ENCODE results near the gene KCNMB2. TPM values are rescaled to one million over a fixed set of nuclear protein-coding genes. Genes with fewer than 3 reads are reported as not detected.

Gene KCNMB2
- total RNA-seq, 6 donors from 2014 or later = 0.51 to 3.0 (median 1.1) TPM; not detected in 3

GRCh38 chr3:178505832-178506231, 30.4 kb upstream of the KCNMB2 start:
- Histone ChIP-seq H3K9me3 (no peaks in the 10 kb centered on the region), H3K27me3 (no peaks in the 10 kb centered on the region), H3K27ac (no peak overlapping the region), H3K4me1 (no peaks in the 10 kb centered on the region), H3K36me3 (no peaks in the 10 kb centered on the region), H3K4me3 (no peak overlapping the region)
- TF ChIP-seq POLR2AphosphoS5 (IDR thresholded peaks at IDR 0.05) = no peak
- TF ChIP-seq CTCF (IDR thresholded peaks at IDR 0.05) = no peak
- TF ChIP-seq EP300 (IDR thresholded peaks at IDR 0.05) = no peak
- no peak for TF ChIP-seq POLR2A (IDR thresholded peaks at IDR 0.05)
- no peak for ATAC-seq (ENCODE audit: low FRiP score in 2 of 2)
- no peak for DNase-seq
- 73 to 75% methylated on average over 3 of the region's 3 CpGs for WGBS, 2 donors

- H3K27me3 ChIP-seq = no peaks in the 10 kb centered on the region
- TF ChIP-seq EP300 (IDR thresholded peaks at IDR 0.05) = no peak
- TF ChIP-seq POLR2AphosphoS5 (IDR thresholded peaks at IDR 0.05) = no peak
- no peak for TF ChIP-seq POLR2A (IDR thresholded peaks at IDR 0.05)
- 67 to 79% methylated on average over 5 of the region's 5 CpGs for WGBS, 2 donors
- no peaks in the 10 kb centered on the region for H3K4me1 ChIP-seq
- H3K36me3 ChIP-seq = no peaks in the 10 kb centered on the region
- H3K4me3 ChIP-seq = no peak overlapping the region
- DNase-seq (no peak), ATAC-seq (ENCODE audit: low FRiP score in 2 of 2) (no peak)
- H3K27ac ChIP-seq = no peak overlapping the region
- no peaks in the 10 kb centered on the region for H3K9me3 ChIP-seq
These were observed 28.5 kb upstream of the KCNMB2 start for GRCh38 chr3:178507507-178508442.

GRCh38 chr3:178508443-178508825, 27.8 kb upstream of the KCNMB2 start:
- ATAC-seq (ENCODE audit: low FRiP score in 2 of 2) (no peak), DNase-seq (no peak)
- H3K27ac ChIP-seq = no peak overlapping the region
- no peaks in the 10 kb centered on the region for H3K4me1 ChIP-seq
- H3K9me3 ChIP-seq = no peaks in the 10 kb centered on the region
- TF ChIP-seq POLR2AphosphoS5 (IDR thresholded peaks at IDR 0.05) (no peak), CTCF (IDR thresholded peaks at IDR 0.05) (no peak), POLR2A (IDR thresholded peaks at IDR 0.05) (no peak), EP300 (IDR thresholded peaks at IDR 0.05) (no peak)
- H3K36me3 ChIP-seq = no peaks in the 10 kb centered on the region
- WGBS, 2 donors = 76 to 81% methylated on average over 2 of the region's 2 CpGs
- no peaks in the 10 kb centered on the region for H3K27me3 ChIP-seq
- no peak overlapping the region for H3K4me3 ChIP-seq

GRCh38 chr3:178510496-178510895, 25.7 kb upstream of the KCNMB2 start:
- Histone ChIP-seq H3K27me3 (no peaks in the 10 kb centered on the region), H3K4me1 (no peaks in the 10 kb centered on the region), H3K4me3 (no peak overlapping the region), H3K36me3 (no peaks in the 10 kb centered on the region), H3K9me3 (no peaks in the 10 kb centered on the region), H3K27ac (no peak overlapping the region)
- DNase-seq = no peak
- no peak for ATAC-seq (ENCODE audit: low FRiP score in 2 of 2)
- TF ChIP-seq EP300 (IDR thresholded peaks at IDR 0.05) (no peak), POLR2A (IDR thresholded peaks at IDR 0.05) (no peak)

- TF ChIP-seq CTCF (IDR thresholded peaks at IDR 0.05) (no peak), POLR2A (IDR thresholded peaks at IDR 0.05) (no peak), EP300 (IDR thresholded peaks at IDR 0.05) (no peak), POLR2AphosphoS5 (IDR thresholded peaks at IDR 0.05) (no peak)
- 46 to 57% methylated on average over 5 of the region's 5 CpGs for WGBS, 2 donors
These were observed 23.6 kb upstream of the KCNMB2 start for GRCh38 chr3:178512647-178513046.

More at GRCh38 chr3:178512647-178513046, 23.6 kb upstream of the KCNMB2 start:
- Histone ChIP-seq H3K27me3 (no peaks in the 10 kb centered on the region), H3K9me3 (no peaks in the 10 kb centered on the region), H3K4me3 (no peak overlapping the region), H3K4me1 (no peaks in the 10 kb centered on the region), H3K36me3 (no peaks in the 10 kb centered on the region), H3K27ac (no peak overlapping the region)
- ATAC-seq (ENCODE audit: low FRiP score in 2 of 2) (no peak), DNase-seq (no peak)

All from upper lobe of left lung (tissue), 6 donors.